ENCODE results near the gene VSIG4. TPM values are rescaled to one million over a fixed set of nuclear protein-coding genes. Genes with fewer than 3 reads are reported as not detected.

Gene VSIG4
- not detected in 2 replicates for total RNA-seq (2022)
- Bru-seq, nascent RNA = not detected
- not detected for BruChase-seq, experiment 1, labeled RNA remaining after a 2-hour chase
- not detected for BruChase-seq, experiment 2, labeled RNA remaining after a 6-hour chase
- long read RNA-seq = 0 reads

- H3K4me3 Mint-ChIP-seq (ENCODE audit: unreplicated experiment) = no peak within 1 kb of the TSS
- Histone ChIP-seq H3K4me3 (ENCODE audit: low read depth, low read length) (no peak within 1 kb of the TSS), H3K27me3 (replicated peaks; ENCODE audit: control insufficient read depth, insufficient read depth, low read length) (no peaks in the 10 kb centered on the region), H3K4me1 (no peaks in the 10 kb centered on the region), H3K36me3 (ENCODE audit: control insufficient read depth, insufficient read depth, low read length) (no peaks in the 10 kb centered on the region), H3K9me3 (no peaks in the 10 kb centered on the region)
- H3K27ac Mint-ChIP-seq (ENCODE audit: unreplicated experiment) = no peak within 1 kb of the TSS
- POLR2A ChIA-PET = no interaction called here
- no peaks in the 10 kb centered on the region for H3K27me3 Mint-ChIP-seq (ENCODE audit: insufficient read depth, unreplicated experiment)
- CTCF ChIA-PET = no interaction called here
- TF ChIP-seq CTCF (IDR thresholded peaks at IDR 0.05; ENCODE audit: insufficient read depth in 1 of 2, low read depth in 1 of 2, low read length in 1 of 2, severe bottlenecking in 1 of 2, unreplicated experiment in 1 of 2) = no peak
- H3K36me3 Mint-ChIP-seq (ENCODE audit: insufficient read depth, unreplicated experiment) = no peaks in the 10 kb centered on the region
- BruUV-seq (replicated peaks) = no TSS peak
- no peak for DNase-seq
- no peaks in the 10 kb centered on the region for H3K4me1 Mint-ChIP-seq (ENCODE audit: low read depth, unreplicated experiment)
- no peaks in the 10 kb centered on the region for H3K9me3 Mint-ChIP-seq (ENCODE audit: unreplicated experiment)
- intact Hi-C loops (cut with micrococcal nuclease; ENCODE audit: unreplicated experiment) = no loop called here
Observed at GRCh38 chrX:66039944-66040343, at the start of gene VSIG4. Gene VSIG4 (minus strand): TSS chrX:66040080. CDS start chrX:66039998, 82 bp downstream.

- Histone ChIP-seq H3K9me3 (no peaks in the 10 kb centered on the region), H3K4me1 (no peaks in the 10 kb centered on the region), H3K4me3 (ENCODE audit: low read depth, low read length) (no peak overlapping the region), H3K27me3 (replicated peaks; ENCODE audit: control insufficient read depth, insufficient read depth, low read length) (no peaks in the 10 kb centered on the region), H3K36me3 (ENCODE audit: control insufficient read depth, insufficient read depth, low read length) (no peaks in the 10 kb centered on the region)
- H3K9me3 Mint-ChIP-seq (ENCODE audit: unreplicated experiment) = no peaks in the 10 kb centered on the region
- H3K36me3 Mint-ChIP-seq (ENCODE audit: insufficient read depth, unreplicated experiment) = no peaks in the 10 kb centered on the region
- H3K4me3 Mint-ChIP-seq (ENCODE audit: unreplicated experiment) = no peak overlapping the region
- no peak for DNase-seq
- H3K27me3 Mint-ChIP-seq (ENCODE audit: insufficient read depth, unreplicated experiment) = no peaks in the 10 kb centered on the region
- ChIA-PET CTCF (no interaction called here), POLR2A (no interaction called here)
- no peaks in the 10 kb centered on the region for H3K4me1 Mint-ChIP-seq (ENCODE audit: low read depth, unreplicated experiment)
- no peak overlapping the region for H3K27ac Mint-ChIP-seq (ENCODE audit: unreplicated experiment)
- BruUV-seq (replicated peaks) = no TSS peak
- TF ChIP-seq CTCF (IDR thresholded peaks at IDR 0.05; ENCODE audit: insufficient read depth in 1 of 2, low read depth in 1 of 2, low read length in 1 of 2, severe bottlenecking in 1 of 2, unreplicated experiment in 1 of 2) = no peak
- intact Hi-C loops (cut with micrococcal nuclease; ENCODE audit: unreplicated experiment) = no loop called here
Observed at GRCh38 chrX:66076801-66077200, 36.9 kb upstream of the VSIG4 start.

- no peaks in the 10 kb centered on the region for H3K4me1 ChIP-seq
- no peaks in the 10 kb centered on the region for H3K36me3 ChIP-seq (ENCODE audit: control insufficient read depth, insufficient read depth, low read length)
- no TSS peak for BruUV-seq (replicated peaks)
- H3K36me3 Mint-ChIP-seq (ENCODE audit: insufficient read depth, unreplicated experiment) = no peaks in the 10 kb centered on the region
- H3K9me3 ChIP-seq = no peaks in the 10 kb centered on the region
- no peaks in the 10 kb centered on the region for H3K4me1 Mint-ChIP-seq (ENCODE audit: low read depth, unreplicated experiment)
- H3K4me3 Mint-ChIP-seq (ENCODE audit: unreplicated experiment) = no peak overlapping the region
- intact Hi-C loops (cut with micrococcal nuclease; ENCODE audit: unreplicated experiment) = no loop called here
- H3K4me3 ChIP-seq (ENCODE audit: low read depth, low read length) = no peak overlapping the region
- POLR2A ChIA-PET = no interaction called here
- no peaks in the 10 kb centered on the region for H3K27me3 Mint-ChIP-seq (ENCODE audit: insufficient read depth, unreplicated experiment)
- no peaks in the 10 kb centered on the region for H3K27me3 ChIP-seq (replicated peaks; ENCODE audit: control insufficient read depth, insufficient read depth, low read length)
- CTCF ChIA-PET = no interaction called here
- no peak for TF ChIP-seq CTCF (IDR thresholded peaks at IDR 0.05; ENCODE audit: insufficient read depth in 1 of 2, low read depth in 1 of 2, low read length in 1 of 2, severe bottlenecking in 1 of 2, unreplicated experiment in 1 of 2)
- no peak for DNase-seq
- no peak overlapping the region for H3K27ac Mint-ChIP-seq (ENCODE audit: unreplicated experiment)
- H3K9me3 Mint-ChIP-seq (ENCODE audit: unreplicated experiment) = no peaks in the 10 kb centered on the region
Observed at GRCh38 chrX:66074920-66075879, 35.3 kb upstream of the VSIG4 start.
